SK-N-SH (cell line): ENCODE results near the gene IFNA6.

ENCODE experiments used
- CTCF ChIP-seq: fragments of 200-600 bp; sonication (generic); IDR thresholded peaks from 2 replicates; pipeline ENCODE4 v1.6.1; 2017; ENCODE audit warnings: antibody characterized with exemption, mild to moderate bottlenecking, moderate library complexity
- EP300 ChIP-seq, 2 experiments: IDR thresholded peaks; 2 replicates each; pipeline versions ENCODE4 v1.4.0 to v1.6.1; 2012; ENCODE audit warnings: borderline replicate concordance in 1 of 2, low read depth in 1 of 2, low read length in 1 of 2
- EZH2phosphoT487 ChIP-seq: fragments of 200-600 bp; sonication (generic); IDR thresholded peaks from 2 replicates; pipeline ENCODE4 v1.6.1; 2017; ENCODE audit warnings: low read depth, mixed run types, mild to moderate bottlenecking, antibody characterized with exemption, moderate library complexity, borderline replicate concordance
- FOSL2 ChIP-seq: IDR thresholded peaks from 2 replicates; pipeline ENCODE4 v1.4.0; 2012; ENCODE audit warnings: low read depth, mild to moderate bottlenecking, moderate library complexity, borderline replicate concordance
- GABPA ChIP-seq: IDR thresholded peaks from 2 replicates; pipeline ENCODE4 v1.4.0; 2012; ENCODE audit warnings: low read depth, mild to moderate bottlenecking
- MEF2A ChIP-seq: IDR thresholded peaks from 2 replicates; pipeline ENCODE4 v1.4.0; 2012; ENCODE audit warnings: low read depth, borderline replicate concordance
- NFIC ChIP-seq: IDR thresholded peaks from 2 replicates; pipeline ENCODE4 v1.4.0; 2012; ENCODE audit warnings: borderline replicate concordance
- POLR2AphosphoS5 ChIP-seq: IDR thresholded peaks from 2 replicates; pipeline ENCODE4 v1.6.1; 2012; ENCODE audit warnings: low read depth, low read length
- RAD21 ChIP-seq: IDR thresholded peaks from 2 replicates; pipeline ENCODE4 v1.6.1; 2012; ENCODE audit warnings: mild to moderate bottlenecking, low read length
- SIN3A ChIP-seq: IDR thresholded peaks from 2 replicates; pipeline ENCODE4 v1.6.1; 2012; ENCODE audit warnings: low read depth, mild to moderate bottlenecking, low read length, moderate library complexity, borderline replicate concordance
- TEAD4 ChIP-seq: IDR thresholded peaks from 2 replicates; pipeline ENCODE4 v1.4.0; 2012; ENCODE audit warnings: mild to moderate bottlenecking, borderline replicate concordance; ENCODE audit not compliant: insufficient read depth
- USF2 ChIP-seq: fragments of 150-350 bp; IDR thresholded peaks from 2 replicates; pipeline ENCODE4 v1.6.1; 2017; ENCODE audit warnings: antibody characterized with exemption, low read length, low read depth, borderline replicate concordance
- TF ChIP-seq, protein P1 (sequence below): IDR thresholded peaks from 2 replicates; pipeline ENCODE4 v1.4.0; 2012; ENCODE audit warnings: low read depth, borderline replicate concordance

- TF ChIP-seq CTCF: peak; percentile 95
- peak; percentile 64 for TF ChIP-seq RAD21
- no peak for TF ChIP-seq POLR2AphosphoS5
- TF ChIP-seq EZH2phosphoT487: no peak
- no peak for TF ChIP-seq NFIC
- no peak for TF ChIP-seq GABPA
- TF ChIP-seq EP300 (IDR thresholded peaks at IDR 0.05; ENCODE audit: borderline replicate concordance in 1 of 2, low read depth in 1 of 2, low read length in 1 of 2): no peak
- no peak for TF ChIP-seq USF2
- TF ChIP-seq, protein P1, sequence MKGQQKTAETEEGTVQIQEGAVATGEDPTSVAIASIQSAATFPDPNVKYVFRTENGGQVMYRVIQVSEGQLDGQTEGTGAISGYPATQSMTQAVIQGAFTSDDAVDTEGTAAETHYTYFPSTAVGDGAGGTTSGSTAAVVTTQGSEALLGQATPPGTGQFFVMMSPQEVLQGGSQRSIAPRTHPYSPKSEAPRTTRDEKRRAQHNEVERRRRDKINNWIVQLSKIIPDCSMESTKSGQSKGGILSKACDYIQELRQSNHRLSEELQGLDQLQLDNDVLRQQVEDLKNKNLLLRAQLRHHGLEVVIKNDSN: no peak
- no peak for TF ChIP-seq TEAD4
- no peak for TF ChIP-seq MEF2A
- TF ChIP-seq SIN3A: no peak
- no peak for TF ChIP-seq FOSL2
These were observed 45.4 kb upstream of the IFNA6 start for GRCh38 chr9:21395778-21396717.
